Hepatic stellate cell (primary cell): ENCODE results near the gene PDCD11.
A peak's percentile ranks its signal among the peaks of the same experiment; 100 is the strongest.
"Not testable (repeated sequence)": the region's sequence is repeated elsewhere in the genome, so short reads cannot be mapped to it uniquely, and the experiment has no call there.

ENCODE experiments used
- DNase-seq: peaks from one replicate; pipeline ENCODE4 v3.0.0; 2011; ENCODE audit warnings: low spot score

PDCD11 gene

DNA sequence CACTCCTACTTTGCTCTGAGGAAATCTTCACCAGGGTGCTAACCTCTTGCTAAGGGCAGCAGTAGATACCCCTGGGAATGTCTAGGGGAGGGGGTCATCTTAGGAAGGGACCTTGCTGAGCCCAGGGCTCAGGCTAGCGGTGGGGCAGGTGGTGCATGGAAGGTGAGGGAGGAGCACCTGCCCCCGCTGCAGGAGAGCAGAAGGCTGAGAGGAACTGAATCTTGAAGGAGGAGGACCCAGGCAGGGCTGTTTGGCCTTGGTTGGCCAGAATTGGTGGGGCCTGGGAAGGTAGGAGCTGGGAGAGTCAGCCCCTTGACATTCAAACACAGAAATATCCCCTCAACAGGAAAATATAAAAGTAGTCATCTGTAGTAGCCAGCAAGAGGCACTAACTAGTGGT lies 75.6 kb downstream of the PDCD11 start:
- DNase-seq, result no peak

DNA sequence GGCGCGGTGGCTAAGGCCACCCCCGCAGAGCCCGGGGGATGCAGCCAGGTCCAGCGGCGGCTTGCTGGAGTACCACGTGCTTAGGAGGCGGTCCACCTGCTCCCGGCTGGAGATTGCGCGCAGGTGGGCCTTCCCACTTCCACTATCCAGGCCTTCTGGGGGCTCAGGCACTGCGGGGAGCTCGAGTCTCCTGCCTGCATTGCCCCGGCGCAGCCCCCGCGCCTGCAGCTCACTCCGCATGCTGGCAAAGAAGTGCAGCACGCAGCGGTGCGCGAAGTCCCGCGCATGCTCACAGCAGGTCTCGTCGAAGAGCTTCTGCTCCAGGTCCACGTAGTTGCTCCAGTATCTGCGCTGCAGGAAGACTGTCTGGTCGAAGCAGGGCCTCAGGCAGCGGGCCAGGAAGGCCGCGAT lies 76.8 kb downstream of the PDCD11 start:
- DNase-seq, result no peak

- DNase-seq, result no peak
These were observed 77.7 kb downstream of the PDCD11 start for GRCh38 chr10:103474077-103474476.

- DNase-seq, result no peak
These were observed 79.0 kb downstream of the PDCD11 start for GRCh38 chr10:103475437-103475836.

DNA sequence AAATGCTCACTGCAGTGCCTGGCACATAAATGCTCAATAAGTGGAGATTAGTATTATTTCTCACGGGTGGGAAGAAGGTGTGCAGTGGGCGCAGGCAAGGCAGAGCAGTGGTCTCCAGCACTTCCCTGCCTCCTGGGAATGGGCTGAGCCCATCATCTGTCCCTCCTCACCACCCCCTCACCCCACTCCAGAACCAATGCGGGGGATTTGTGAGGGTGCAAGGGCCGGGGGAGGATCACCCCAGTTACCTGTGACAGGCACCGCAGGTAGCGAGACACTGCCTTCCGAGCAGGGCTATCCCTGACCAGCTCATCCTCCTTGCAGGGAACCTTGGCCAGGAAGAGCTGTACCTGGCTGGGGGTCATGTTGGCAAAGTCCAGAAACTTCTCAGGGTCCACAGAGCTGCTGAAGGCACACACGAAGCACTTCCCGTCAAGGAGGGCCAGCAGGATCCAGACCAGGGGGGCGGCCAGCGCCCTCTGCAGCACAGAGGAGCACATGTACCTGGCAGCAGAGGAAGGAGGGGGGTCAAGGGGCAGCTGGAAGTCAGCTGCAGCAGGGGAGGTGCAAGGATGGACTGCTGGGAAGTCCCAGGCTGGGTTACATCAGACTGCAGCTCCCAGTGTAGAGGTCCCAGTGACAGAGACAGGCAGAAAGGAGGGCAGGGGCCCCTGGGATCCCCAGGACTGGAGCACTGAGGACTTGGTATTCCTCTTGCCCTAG lies 79.8 kb downstream of the PDCD11 start:
- no peak for DNase-seq

DNA sequence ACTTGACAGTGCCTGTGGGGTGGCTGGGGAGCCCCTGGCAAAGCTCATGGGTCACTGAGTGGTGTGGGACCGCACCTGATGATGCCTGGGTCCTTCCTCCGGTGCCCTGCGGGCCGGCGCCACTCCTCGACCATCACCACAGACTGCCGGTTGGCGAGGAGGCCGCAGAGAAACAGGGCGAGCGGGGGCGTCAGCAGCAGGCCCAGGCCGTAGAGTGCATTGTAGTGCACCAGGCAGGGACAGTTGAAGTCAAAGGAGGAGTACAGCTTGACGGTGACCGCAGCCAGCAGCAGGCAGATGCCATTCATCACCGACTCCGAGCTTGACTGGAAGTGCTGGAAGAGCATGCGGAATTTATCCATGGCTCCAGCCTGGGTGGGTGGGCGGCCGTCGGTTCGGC lies 82.2 kb downstream of the PDCD11 start:
- no peak for DNase-seq

- DNase-seq, result no peak
These were observed 82.7 kb downstream of the PDCD11 start, which contains the start of gene CALHM3 for GRCh38 chr10:103479135-103479534. TSS of gene CALHM3 (minus strand) at chr10:103479240. CDS start at chr10:103479032, 208 bp downstream.

GRCh38 chr10:103480521-103480920 lies 84.1 kb downstream of the PDCD11 start:
- peak; percentile 64 for DNase-seq

GRCh38 chr10:103481974-103482531 lies 85.6 kb downstream of the PDCD11 start:
- DNase-seq, result peak; percentile 86

- DNase-seq, result not testable (repeated sequence)
These were observed 90.4 kb downstream of the PDCD11 start for GRCh38 chr10:103486635-103487409.

- no peak for DNase-seq
These were observed 90.9 kb downstream of the PDCD11 start for GRCh38 chr10:103487410-103487708.

- no peak for DNase-seq
These were observed 94.5 kb downstream of the PDCD11 start for GRCh38 chr10:103490986-103491314.

GRCh38 chr10:103491729-103492364 lies 95.4 kb downstream of the PDCD11 start:
- DNase-seq, result peak; percentile 94

DNA sequence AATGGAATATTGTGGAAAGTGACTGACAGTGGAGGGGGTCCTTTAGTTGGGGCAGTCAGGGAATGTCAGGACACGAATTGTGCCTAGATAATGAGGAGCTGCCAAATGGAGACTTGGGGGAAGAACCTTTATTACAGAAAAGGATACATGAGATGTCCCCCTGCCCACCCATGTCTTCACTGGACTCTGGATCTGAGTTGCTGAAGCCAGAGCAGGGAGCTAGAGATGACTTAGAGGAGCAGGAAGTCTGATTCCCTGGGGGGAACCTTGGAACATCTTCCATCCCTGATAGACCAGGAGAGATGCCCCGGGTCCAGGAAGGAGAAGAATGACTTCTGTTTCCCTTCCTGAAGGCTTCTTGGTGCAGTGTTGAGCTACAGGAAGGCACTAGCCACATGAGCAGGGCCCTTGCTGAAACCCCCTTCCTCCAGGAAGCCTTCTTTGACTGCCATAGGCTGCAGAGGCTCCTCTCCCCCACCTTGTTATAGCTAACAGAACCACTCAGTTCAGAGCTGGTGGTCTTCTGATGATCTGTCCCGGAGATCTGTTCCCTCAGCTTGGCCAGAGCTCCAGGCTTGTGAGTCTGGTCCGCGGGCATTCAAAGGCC lies 96.3 kb downstream of the PDCD11 start:
- no peak for DNase-seq

GRCh38 chr10:103493362-103493915 lies 97.0 kb downstream of the PDCD11 start, which contains the start of gene NEURL1:
TSS of gene NEURL1 (plus strand) at chr10:103493705. CDS start at chr10:103494388, 683 bp downstream.
- DNase-seq, result peak; percentile 35

- peak; percentile 48 for DNase-seq
These were observed 97.8 kb downstream of the PDCD11 start for GRCh38 chr10:103493916-103494877.

- no peak for DNase-seq
These were observed 98.9 kb downstream of the PDCD11 start for GRCh38 chr10:103495321-103495720.
